ENCODE results near the gene TYK2.
"Not testable (repeated sequence)": the region's sequence is repeated elsewhere in the genome, so short reads cannot be mapped to it uniquely, and the experiment has no call there.

Gene TYK2

DNA sequence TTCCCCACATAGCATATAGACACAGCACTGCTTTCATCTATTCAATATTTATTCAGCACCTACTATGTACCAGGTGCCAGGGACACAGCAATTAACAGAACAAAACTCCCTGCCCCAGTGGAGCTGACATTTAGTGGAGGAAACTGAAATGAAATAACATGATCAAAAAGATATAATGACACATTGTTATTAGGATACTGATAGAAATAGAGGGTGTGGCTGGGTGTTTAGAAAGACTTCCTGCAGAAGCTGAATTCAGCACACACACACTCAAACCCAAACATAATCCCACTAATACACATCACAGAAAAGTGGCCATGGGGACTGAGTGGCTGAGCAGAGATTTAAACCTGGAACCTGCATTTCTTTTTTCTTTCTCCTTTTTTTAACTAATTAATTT, 26.7 kb upstream of the TYK2 start:
- no peak for DNase-seq

DNA sequence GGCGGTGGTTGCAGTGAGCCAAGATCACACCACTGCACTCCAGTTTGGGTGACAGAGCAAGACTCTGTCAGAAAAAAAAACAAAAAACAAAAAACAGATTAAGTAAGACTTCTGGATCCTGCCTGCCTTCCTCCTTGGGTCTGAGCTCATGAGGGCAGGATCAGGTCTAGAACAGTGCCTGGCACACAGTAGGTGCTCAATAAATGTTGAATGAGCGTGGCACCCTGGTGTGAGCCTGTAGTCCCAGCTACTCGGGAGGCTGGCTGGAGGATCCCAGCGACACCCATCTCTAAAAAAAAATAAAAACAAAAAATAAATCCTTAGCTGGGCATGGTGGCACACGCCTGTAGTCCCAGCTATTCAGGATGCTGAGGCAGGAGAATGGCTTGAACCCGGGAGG, 25.8 kb upstream of the TYK2 start:
- no peak for DNase-seq

DNA sequence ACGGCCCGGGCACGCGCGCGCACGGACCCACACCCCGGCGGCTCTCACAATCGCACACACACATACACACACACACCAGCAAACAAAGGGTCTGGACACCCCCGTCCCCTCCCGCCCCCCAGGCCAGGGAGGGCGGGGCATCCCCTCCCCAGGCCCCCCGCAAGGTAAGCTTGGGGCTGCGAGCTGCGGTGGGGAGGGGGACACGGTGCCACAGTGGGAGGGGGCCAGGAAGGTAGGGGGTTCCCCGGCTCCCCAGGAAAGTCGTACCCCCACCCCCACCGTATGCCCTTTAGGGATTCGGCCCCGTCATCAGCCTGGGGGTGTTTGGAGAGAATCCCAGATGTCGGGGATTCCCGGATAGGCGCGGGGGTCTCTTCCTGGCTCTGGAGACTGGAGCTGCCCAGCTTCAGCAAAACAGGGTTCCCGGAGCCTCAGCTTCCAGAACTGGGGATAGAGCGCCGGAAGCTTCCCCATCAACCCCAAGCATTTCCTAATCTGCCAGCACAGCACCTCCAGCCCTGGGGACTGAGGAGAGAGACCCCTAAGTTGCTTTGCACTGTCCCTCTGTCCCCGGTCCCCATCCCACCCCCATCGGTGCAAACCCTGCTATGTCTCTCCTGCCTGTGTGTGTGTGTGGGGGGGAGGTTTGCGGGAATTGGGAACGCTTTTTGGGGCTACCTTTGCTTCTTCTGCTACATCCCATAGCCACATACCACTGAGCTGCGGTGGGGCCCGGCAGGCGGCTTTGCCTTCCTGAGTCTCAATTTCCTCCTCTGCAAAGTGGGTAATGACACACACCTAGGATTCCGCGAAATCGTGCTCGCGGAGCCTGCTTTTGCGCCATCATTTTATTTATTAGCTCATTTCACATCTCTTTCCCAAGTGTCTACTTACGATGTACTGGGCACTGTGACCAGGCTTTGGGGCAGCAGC, 24.8 kb upstream of the TYK2 start:
- peak in 2 of 6 experiments; percentile 30 to 38 for DNase-seq

DNA sequence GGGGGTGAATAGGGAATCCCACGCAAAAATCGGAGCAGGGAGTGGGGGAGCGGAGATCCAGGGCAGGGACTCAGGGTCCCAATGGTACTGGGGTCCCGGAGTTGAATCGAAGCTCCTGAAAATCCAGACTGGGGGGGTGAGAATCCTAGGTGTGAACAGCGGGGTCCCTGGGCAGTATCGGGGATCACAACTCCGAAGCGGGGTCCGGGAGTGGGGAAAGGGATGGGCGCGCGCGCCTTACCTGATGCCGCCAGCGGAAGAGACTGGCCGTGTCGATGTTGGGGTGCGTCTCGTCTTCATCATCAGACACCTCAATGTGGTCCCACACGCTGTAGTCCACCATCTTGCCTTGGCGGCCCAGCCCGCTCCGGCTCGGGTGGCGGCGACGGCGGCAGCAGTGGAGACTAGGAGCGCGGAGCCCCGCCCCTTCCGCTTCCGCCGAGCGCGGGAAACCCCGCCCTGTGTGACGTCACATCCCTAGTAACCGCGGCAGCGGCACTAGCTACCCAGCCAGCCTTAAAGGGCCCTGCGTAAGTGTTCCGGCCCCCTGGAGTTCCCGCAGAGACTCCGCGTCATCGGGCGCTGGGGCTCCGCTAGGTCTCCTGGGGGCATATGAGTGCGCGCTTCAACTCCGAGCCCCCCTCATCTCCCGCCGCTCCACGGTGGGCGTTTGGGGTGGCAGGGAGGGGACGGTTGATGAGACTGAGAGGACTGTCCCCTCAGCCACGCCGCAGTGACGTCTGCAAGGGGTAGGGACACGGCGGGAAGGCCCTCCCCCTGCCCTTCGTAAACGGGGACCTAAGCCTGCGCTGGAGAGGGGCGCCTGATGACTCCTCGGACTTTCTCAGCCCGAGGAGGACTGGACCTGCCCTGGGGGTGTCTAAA, 23.0 kb upstream of the TYK2 start, which contains the start of gene CDC37:
TSS of gene CDC37 (minus strand) at position 406 of the 885 bp plus-strand sequence. CDS start at position 343, 63 bp downstream.
- DNase-seq, result peak; percentile 93 to 97 (median 94)

DNA sequence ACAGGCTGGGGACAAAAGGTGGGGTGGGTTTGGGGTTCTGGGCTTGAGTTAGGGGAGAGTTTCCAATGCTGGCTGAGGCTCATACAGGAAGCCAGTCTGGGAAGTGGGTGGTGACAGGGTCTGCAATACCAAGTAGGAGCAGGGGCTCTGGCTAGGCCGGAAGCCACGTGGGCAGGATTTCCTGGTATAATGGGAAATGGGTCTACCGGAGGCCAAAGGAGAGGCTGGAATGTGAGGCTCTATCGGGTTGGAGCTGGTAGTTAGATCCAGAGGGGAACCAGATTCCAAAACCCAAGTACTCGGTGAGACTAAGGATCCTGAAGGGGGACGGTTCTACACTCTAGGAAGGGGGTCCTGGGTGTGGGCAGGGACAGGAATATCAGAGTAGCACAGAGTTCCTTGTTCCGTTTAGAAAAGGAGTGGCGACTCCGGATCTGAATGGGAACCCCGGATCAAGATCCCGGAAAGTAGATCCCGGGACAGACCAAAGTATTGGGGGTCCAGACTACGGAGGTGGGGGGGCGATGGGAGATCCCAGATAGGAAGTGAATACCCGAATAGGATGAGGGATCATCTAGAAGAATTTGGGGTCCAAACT, 22.2 kb upstream of the TYK2 start:
- DNase-seq, result no peak

DNA sequence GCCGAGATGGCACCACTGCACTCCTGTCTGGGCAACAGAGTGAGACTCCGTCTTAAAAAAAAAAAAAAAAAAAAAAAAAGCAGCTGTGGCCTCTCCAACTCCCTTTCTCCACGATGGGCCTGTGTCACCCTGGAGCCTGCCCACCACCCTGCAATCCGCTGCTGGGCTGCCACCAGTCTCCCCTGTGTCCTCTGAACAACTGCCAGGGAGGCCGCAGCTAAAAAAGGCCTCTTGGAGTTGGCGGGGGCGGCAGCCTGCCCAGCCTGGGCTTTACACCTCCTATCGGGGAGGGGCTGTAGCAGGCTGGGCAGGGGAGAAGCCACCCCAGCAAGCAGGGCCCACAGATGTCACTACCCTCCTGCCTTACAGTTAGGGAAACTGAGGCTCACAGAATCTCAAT, 19.5 kb upstream of the TYK2 start:
- no peak for DNase-seq

DNA sequence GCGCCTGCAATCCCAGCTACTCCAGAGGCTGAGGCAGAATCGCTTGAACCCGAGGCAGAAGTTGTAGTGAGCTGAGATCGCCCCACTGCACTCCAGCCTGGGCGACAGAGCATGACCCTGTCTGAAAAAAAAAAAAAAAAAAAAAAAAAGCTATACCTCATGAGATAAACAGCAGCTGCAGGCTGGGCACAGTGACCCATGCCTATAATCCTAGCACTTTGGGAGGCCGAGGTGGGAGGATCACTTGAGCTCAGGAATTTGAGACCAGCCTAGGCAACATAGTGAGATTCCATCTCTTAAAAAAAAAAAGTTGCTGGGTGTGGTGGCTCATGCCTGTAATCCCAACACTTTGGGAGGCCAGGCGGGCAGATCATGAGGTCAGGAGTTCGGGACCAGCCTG, 19.0 kb upstream of the TYK2 start:
- not testable (repeated sequence) for DNase-seq

DNA sequence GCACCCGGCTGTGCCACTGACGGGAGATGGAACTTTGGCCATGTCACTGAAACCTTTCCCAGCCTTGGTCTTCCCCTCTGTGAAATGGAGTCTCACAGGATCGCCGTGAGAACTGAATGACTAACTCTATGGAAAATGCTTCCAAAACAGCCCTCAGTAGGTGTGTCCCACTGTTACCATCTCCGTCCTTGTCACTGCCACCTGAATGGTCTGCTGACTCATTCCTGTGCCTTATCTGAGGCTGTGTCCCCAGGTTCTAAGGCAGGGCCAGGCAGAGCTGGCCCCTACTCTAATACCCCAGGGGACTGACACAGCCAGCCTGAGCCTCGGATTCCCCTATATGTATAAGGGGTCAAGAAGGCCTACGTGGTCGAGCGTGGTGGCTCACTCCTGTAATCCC, 18.4 kb upstream of the TYK2 start:
- no peak for DNase-seq

DNA sequence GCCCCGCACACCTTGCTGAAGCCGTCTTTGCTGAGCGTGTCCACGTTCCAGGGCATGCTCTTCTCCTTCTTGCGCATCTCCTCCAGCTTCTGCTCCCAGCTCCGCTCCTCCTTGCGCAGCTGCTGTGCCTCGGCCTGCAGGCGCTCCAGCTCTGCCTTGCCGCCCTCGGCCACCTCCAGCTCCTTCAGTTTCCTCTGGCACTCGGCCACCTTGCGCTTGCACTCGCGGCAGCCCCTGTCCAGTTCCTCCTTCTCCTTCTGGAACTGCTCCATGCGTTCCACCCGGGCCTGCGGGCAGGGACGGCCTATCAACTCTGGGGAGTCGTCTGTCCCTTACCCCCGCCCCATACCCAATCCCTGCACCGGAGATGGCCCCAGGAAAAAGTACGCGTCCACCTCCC, 15.5 kb upstream of the TYK2 start:
- DNase-seq, result no peak

DNA sequence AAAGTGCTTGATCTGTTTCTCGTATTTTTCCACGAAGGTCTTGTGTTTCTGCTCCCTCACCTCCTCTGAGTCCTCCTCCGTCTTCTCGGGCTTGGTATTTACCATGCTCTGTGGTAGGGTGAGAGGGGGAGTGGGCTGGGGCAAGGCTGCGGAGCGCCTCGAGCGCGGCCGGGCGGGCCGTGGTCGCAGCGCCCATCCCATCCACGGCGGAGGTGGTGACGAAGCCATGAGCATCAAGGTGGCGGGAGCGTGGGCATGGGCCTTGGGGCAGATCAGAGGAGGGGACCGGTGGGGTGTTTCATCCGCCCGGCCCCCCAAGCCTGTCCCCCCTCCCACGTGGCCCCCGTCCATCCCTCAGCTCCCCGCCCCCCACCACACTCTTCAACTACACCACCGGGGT, 15.1 kb upstream of the TYK2 start:
- DNase-seq, result no peak

DNA sequence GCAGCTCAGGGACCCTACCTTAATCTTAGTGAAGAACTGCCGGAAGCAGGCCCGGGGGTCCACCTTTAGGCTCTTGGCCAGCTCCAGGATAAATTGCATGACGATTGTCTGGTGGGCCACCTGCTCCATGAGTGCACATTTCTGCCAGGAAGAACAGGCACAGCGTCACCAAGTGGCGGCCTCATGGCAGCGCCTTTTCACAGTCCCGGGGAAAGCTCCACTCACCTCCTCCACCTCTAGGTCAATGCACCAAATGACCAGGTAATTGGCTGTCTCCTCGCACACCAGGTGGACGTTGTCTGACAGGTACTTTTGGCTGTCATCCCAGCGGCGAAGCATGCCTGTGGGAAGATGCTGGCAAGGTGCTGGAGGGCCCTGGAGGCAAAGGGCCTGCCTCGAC, 14.6 kb upstream of the TYK2 start:
- DNase-seq, result no peak

DNA sequence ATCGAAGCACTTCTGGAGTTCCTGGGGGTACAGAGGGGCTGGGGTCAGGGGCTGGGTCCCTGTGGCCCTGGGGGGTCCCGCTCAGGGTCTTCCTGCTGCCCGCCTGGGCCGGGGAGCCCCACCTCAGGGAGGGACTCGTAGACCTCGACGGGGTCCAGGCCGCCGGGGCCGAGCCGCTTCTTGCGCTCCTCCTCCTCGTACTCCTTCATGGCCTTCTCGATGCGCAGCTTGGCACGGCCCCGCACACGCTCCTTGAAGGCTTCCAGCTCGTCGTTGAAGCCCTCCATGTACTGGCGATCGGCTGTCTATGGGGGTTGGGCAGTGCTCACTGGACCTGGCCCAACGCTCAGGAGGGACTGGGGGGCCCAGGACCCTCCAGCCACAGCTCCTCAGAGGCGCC, 12.8 kb upstream of the TYK2 start:
- DNase-seq, result no peak

DNA sequence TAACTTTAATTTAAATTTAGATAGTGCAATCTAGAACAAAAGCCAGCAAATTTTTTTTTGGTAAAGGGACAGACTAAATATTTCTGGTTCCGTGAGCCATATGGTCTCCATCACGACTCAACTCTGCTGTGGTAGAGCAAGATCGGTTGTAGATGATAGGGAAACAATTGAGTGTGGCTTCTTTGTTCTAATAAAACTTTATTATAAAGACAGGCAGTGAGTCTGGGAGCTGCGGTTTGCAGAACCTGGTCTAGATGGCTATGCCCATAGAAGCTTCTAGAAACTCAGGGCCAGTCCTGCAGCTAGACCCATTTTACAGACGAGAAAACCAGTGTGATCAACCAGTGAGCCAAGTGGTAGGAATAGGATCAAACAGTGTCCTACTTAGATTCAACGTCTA, 11.7 kb upstream of the TYK2 start:
- no peak for DNase-seq

DNA sequence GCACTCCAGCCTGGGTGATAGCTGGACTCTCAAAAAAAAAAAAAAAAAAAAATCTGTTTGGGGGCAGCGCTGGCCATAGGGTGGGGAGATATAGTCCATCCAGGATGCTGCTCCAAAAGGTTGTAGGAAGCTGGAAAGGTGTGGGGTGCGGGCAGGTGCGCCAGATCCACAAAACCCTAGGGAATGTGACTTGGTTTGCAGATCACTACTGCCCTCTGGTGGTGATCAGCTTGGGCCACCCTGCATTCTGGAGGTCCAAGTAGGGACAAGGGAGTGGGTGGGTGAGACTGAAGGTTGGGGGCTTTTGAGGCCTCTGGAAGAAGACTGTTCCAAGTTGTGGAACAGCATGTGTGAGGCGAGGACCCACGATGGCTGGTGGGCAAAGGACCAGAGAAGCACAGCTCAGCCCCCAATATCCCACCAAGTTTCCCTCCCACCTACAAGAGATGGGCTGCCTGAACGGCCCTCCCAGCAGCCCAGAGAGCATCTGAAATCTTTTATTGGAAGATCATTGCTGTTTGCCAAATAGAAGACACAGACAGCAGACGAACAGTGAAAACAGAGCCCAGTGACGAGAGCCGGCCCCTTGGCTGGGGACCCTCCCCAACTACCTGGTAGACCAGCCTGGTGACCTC, 10.4 kb upstream of the TYK2 start:
- peak; percentile 5 to 64 (median 42) for DNase-seq

DNA sequence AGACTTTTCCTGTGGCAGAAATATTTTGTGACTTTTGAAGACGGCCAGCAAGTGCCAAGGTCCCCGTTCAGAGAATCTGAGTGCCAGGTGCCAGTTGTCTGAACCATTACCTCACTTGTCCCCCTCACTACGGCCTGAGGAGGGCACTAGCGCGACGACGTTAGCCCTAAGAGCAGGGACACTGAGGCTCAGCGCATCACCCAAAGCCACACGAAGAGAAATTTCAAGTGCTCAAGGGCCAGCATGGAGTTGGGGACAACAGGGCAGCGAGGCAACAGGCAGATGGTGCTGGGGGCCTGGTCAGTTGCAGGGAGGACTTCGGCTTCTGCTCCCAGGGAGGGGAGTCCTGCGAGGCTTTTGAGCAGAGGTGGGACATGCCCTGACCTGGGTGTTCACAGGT, 9.5 kb upstream of the TYK2 start:
- DNase-seq, result no peak

DNA sequence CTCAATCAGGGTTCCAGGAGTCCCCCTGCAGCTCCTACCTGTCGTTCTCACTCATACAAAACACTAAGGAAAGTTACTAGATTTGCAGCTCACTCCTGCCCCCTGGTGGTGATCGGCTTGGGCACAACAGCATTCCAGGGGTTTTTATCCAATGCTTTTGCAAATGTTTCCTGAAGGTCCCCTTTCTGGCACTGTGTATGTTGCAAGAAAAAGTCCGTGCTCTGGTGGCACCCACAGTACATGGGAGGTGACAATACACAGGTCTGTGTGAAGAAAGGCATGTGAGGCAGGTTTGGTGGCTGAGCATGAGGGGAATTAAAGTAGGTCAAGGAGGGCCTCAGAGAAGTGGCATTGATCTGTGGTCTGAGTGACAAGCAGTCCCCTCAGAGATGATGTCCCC, 8.6 kb upstream of the TYK2 start:
- DNase-seq, result peak; percentile 57 to 85 (median 80)

DNA sequence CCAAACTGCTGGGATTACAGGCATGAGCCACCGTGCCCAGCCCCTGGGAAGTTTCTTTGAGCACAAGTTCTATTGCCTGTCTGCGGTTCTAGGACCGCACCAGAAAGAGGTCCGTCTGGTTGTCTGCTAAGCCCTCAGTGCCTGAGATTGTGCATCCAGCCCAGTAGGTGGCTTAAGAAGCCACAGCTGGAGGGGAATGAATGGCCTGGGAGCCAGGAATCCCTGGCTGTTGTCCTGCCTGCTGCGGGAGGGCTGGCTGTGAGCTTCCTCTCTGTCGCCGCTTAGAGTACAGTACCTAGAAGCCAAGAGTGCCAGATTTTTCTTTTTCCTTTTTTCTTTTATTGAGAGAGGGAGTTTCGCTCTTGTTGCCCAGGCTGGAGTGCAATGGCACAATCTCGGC, 4.2 kb upstream of the TYK2 start:
- DNase-seq, result no peak

DNA sequence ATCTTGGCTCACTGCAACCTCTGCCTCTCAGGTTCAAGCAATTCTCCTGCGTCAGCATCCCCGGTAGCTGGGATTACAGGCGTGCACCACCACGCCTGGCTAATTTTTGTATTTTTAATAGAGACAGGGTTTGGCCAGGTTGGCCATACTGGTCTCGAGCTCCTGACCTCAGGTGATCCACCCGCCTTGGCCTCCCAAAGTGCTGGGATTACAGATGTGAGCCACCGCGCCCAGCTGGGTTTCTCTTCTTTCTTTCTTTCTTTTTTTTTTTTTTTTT, 2.8 kb upstream of the TYK2 start:
- not testable (repeated sequence) for DNase-seq

DNA sequence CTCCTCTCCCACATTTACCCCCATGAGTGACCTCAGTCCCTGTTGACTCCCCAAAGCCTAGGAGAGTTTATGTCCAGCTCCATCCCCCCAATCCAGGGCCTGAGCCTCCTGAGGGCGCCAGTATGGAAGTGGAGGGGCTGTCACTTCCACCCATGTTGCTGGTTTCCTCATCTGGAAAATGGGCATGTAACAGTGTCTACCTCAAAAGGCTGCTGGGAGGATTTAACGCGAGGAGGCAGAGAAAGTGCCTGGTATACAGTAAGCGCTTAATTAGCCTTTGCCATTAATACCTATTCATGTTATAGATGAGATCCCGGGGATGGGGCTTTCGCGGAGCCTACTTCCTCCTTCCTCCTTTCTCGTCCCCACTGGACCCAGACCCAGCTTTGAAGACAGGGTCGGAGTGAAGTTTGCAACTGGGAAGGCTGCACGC, 476 bp downstream of the TYK2 start:
- no peak for DNase-seq

DNA sequence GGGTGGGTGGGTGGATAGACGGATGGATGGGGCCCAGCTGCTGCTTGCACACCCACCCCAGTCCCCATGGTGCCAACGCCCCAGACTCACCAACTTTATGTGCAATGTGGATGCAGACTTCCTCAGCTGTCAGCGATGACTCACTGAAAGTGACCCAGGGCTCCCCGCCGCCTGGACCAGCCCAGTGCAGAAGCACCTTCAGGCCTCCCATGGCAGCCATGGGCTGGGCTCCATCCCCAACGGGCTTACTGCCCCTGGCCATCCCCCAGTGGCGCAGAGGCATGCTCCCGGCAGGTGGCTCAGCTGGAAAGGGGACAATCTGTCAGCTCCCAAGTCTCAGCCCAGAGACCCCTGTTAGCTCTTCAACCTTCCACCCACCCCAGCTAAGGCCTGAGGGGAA, 2.2 kb downstream of the TYK2 start:
- no peak for DNase-seq

DNA sequence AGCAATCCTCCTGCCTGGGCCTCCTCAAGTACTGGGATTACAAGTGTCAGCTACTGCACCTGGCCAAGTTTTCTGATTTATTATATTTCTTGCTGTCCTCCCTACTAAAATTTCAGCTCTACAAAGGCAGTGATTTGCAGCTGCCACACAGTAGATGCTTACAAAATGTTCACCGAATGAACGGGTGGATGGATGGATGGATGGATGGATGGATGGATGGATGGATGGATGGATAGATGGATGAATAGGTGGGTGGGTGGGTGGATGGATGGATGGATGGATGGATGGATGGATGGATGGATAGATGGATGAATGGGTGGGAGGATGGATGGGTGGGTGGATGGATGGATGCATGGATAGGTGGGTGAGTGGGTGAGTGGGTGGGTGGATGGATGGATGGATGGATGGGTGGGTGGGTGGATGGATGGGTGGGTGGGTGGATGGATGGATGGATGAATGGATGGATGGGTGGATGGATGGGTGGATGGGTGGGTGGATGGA, 3.2 kb downstream of the TYK2 start:
- DNase-seq, result not testable (repeated sequence)

DNA sequence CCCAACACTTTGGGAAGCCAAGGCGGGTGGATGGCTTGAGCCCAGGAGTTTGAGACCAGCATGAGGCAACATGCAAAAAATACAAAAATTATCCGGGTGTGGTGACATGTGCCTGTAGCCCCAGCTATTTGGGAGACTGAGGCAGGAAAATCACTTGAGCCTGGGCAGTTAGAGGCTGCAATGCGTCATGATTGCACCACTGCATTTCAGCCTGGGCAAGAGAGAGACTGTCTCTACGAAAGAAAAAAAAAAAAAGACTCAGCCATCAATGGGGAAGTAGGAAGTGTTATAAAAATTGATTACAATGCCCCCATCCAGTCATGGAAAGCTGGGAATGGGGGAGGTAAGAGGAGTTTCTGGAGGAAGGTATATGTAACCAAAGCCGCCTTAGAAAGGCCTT, 5.4 kb downstream of the TYK2 start:
- DNase-seq, result no peak

DNA sequence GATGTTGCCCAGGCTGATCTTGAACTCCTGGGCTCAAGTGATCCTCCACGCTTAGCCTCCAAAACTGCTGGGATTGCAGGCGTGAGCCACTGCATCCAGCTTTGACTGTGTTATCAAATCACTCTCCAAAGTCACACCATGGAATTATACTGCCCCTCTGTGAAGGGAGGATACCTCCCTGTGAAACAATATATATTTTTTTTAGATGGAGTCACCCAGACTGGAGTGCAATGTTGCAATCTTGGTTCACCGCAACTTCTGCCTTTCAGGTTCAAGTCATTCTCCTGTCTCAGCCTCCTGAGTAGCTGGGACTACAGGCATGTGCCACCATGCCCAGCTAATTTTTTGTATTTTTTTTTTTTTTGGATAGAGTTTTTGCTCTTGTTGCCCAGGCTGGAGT, 7.7 kb downstream of the TYK2 start:
- DNase-seq, result no peak
